Lower lobe of right lung (tissue), 2 donors: Measurements from ENCODE around the gene ERBIN. TPM values are rescaled to one million over a fixed set of nuclear protein-coding genes. Genes with fewer than 3 reads are reported as not detected.
A peak's percentile ranks its signal among the peaks of the same experiment; 100 is the strongest.
"Not testable (repeated sequence)": the region's sequence is repeated elsewhere in the genome, so short reads cannot be mapped to it uniquely, and the experiment has no call there.

Source experiments
- ATAC-seq, 2 donors: fragments of 200-7000 bp; cut with Tn5 transposase; one replicate each; pipeline ENCODE4 v1.9.1; 2020 to 2022; ENCODE audit warnings: mild to moderate bottlenecking in 2 of 2, moderate library complexity in 2 of 2
- DNase-seq: peaks from one replicate; pipeline ENCODE4 v3.0.0-alpha.2; 2020
- H3K27ac ChIP-seq: fragments of 200-600 bp; one replicate; pipeline ENCODE4 v1.8.0; 2022
- H3K27me3 ChIP-seq: fragments of 200-600 bp; one replicate; pipeline ENCODE4 v1.8.0; 2022; ENCODE audit warnings: low read depth
- H3K36me3 ChIP-seq: fragments of 200-600 bp; one replicate; pipeline ENCODE4 v1.8.0; 2022; ENCODE audit warnings: mild to moderate bottlenecking
- H3K4me1 ChIP-seq: fragments of 200-600 bp; one replicate; pipeline ENCODE4 v1.8.0; 2022
- H3K4me3 ChIP-seq: fragments of 200-600 bp; one replicate; pipeline ENCODE4 v1.8.0; 2022; ENCODE audit warnings: mild to moderate bottlenecking
- H3K9me3 ChIP-seq: fragments of 200-600 bp; one replicate; pipeline ENCODE4 v1.8.0; 2022
- intact Hi-C: fragments of 100-400 bp; cut with DNase I; formaldehyde crosslinking; loops from one replicate; pipeline ENCODE4 v1.11.0; 2022
- long read RNA-seq: library from polyadenylated mRNA; unstranded; transcript quantifications from one replicate; pipeline ENCODE4 v2.0.0, GENCODE V29; 2021
- total RNA-seq: library from RNA; stranded (reverse); fragmentation: NEBNext Ultra II Directional; extraction: Animal tissue kit (Norgen Biotek cat#: 25700); gene quantifications from one replicate; pipeline ENCODE4 v1.2.1, GENCODE V29; 2021
- TF ChIP-seq, protein P1 (sequence below): fragments of 200-600 bp; IDR thresholded peaks from one replicate; pipeline ENCODE4 v1.8.0; 2022; ENCODE audit warnings: antibody characterized with exemption, mild to moderate bottlenecking
- donor health status: DM: no; HTN: yes; CAD: no; lungs with severe emphysema.

The ERBIN gene, protein sequence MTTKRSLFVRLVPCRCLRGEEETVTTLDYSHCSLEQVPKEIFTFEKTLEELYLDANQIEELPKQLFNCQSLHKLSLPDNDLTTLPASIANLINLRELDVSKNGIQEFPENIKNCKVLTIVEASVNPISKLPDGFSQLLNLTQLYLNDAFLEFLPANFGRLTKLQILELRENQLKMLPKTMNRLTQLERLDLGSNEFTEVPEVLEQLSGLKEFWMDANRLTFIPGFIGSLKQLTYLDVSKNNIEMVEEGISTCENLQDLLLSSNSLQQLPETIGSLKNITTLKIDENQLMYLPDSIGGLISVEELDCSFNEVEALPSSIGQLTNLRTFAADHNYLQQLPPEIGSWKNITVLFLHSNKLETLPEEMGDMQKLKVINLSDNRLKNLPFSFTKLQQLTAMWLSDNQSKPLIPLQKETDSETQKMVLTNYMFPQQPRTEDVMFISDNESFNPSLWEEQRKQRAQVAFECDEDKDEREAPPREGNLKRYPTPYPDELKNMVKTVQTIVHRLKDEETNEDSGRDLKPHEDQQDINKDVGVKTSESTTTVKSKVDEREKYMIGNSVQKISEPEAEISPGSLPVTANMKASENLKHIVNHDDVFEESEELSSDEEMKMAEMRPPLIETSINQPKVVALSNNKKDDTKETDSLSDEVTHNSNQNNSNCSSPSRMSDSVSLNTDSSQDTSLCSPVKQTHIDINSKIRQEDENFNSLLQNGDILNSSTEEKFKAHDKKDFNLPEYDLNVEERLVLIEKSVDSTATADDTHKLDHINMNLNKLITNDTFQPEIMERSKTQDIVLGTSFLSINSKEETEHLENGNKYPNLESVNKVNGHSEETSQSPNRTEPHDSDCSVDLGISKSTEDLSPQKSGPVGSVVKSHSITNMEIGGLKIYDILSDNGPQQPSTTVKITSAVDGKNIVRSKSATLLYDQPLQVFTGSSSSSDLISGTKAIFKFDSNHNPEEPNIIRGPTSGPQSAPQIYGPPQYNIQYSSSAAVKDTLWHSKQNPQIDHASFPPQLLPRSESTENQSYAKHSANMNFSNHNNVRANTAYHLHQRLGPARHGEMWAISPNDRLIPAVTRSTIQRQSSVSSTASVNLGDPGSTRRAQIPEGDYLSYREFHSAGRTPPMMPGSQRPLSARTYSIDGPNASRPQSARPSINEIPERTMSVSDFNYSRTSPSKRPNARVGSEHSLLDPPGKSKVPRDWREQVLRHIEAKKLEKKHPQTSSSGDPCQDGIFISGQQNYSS (N-terminal part only)
- total RNA-seq = 68.2 TPM
- long read RNA-seq, full-length matches to known transcripts = 11 of 40 reads
- long read RNA-seq, partial matches to known transcripts = 19 of 40 reads
- long read RNA-seq, other reads (novel, unspliced or antisense) = 10 of 40 reads

DNA sequence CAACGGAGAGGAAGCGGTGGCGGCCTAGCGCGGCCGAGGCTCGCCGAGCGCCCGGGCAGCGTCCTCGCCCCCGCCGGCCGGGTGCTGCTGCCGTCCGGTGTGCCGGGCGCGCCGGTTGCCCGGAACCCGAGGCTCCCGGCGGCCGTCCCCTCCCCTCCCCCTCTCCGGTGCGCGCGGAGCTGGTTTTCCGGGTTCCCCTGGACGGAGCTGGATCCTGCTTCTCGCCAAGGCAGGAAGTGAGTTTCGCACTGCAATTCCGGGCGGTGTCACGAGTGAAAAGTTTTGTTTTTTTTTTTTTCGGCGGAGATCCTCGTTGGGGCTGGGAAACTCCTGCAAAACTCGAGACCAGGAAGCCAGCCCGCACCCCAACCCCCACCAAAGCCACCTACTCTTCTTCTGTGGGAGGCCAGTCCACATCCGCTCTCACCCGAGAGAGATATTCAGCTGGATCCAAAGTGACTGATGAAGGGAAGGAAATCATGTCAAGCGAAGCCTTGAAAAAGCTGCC lies at the start of gene ERBIN:
TSS of gene ERBIN (plus strand) at position 300 of the 508 bp plus-strand sequence. CDS start 66,144 bp downstream, outside the sequence.
- intact Hi-C loops = no loop called here
- Histone ChIP-seq H3K36me3 (no peaks in the 10 kb centered on the region), H3K27me3 (no peaks in the 10 kb centered on the region), H3K4me1 (peaks cover 25% of the 10 kb centered on the region), H3K27ac (peak within 1 kb of the TSS; percentile 100), H3K4me3 (peak within 1 kb of the TSS; percentile 80), H3K9me3 (no peaks in the 10 kb centered on the region)
- TF ChIP-seq, protein P1, sequence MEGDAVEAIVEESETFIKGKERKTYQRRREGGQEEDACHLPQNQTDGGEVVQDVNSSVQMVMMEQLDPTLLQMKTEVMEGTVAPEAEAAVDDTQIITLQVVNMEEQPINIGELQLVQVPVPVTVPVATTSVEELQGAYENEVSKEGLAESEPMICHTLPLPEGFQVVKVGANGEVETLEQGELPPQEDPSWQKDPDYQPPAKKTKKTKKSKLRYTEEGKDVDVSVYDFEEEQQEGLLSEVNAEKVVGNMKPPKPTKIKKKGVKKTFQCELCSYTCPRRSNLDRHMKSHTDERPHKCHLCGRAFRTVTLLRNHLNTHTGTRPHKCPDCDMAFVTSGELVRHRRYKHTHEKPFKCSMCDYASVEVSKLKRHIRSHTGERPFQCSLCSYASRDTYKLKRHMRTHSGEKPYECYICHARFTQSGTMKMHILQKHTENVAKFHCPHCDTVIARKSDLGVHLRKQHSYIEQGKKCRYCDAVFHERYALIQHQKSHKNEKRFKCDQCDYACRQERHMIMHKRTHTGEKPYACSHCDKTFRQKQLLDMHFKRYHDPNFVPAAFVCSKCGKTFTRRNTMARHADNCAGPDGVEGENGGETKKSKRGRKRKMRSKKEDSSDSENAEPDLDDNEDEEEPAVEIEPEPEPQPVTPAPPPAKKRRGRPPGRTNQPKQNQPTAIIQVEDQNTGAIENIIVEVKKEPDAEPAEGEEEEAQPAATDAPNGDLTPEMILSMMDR = no peak
- peak; percentile 89 for DNase-seq
- ATAC-seq = peak; percentile 82 to 83

DNA sequence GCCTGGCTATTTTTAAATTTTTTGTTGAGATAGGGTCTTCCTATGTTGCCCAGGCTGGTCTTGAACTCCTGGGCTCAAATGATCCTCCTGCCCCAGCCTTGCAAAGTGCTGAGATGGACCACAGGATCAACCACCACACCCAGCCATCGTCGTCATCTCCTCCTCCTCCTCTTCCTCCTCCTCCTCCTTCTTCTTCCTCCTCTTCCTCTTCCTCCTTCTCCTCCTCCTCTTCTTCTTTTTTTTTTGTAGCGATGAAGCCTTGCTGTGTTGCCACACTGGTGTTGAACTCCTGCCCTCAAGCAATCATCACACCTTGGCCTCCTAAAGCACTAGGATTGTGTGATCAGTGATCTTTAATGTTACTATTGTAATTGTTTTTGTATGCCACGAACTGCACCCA lies 49.4 kb upstream of the ERBIN start:
- Histone ChIP-seq H3K4me1 (no peaks in the 10 kb centered on the region), H3K9me3 (no peaks in the 10 kb centered on the region), H3K36me3 (no peaks in the 10 kb centered on the region), H3K4me3 (no peak overlapping the region), H3K27ac (no peak overlapping the region), H3K27me3 (no peaks in the 10 kb centered on the region)
- intact Hi-C loops = no loop called here
- no peak for DNase-seq
- TF ChIP-seq, protein P1 = no peak
- no peak for ATAC-seq

DNA sequence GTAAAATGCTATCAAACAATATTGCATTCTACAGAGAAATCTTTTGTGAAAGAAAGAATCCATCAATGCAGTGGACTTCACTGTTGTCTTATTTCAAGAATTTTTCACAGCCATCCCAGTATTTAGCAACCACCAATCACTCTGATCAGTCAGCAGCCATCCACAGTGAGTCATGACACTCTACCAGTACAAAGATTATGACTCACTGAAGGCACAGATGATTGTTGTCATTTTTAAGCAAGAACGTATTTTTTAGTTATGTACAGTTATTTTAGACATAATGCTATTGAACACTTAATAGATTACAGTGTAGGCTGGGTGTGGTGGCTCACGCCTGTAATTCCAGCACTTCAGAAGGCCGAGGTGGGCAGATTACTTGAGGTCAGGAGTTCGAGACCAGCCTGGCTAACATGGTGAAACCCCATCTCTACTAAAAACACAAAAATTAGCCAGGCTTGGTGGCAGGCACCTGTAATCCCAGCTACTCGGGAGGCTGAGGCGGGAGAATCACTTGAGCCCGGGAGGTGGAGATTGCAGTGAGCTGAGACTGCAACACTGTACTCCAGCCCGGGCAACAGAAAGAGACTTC lies 46.6 kb upstream of the ERBIN start:
- intact Hi-C loops, H3K9me3 ChIP-seq, H3K4me1 ChIP-seq, DNase-seq, ATAC-seq, H3K27ac ChIP-seq, H3K36me3 ChIP-seq, H3K4me3 ChIP-seq, H3K27me3 ChIP-seq: not testable (repeated sequence)

DNA sequence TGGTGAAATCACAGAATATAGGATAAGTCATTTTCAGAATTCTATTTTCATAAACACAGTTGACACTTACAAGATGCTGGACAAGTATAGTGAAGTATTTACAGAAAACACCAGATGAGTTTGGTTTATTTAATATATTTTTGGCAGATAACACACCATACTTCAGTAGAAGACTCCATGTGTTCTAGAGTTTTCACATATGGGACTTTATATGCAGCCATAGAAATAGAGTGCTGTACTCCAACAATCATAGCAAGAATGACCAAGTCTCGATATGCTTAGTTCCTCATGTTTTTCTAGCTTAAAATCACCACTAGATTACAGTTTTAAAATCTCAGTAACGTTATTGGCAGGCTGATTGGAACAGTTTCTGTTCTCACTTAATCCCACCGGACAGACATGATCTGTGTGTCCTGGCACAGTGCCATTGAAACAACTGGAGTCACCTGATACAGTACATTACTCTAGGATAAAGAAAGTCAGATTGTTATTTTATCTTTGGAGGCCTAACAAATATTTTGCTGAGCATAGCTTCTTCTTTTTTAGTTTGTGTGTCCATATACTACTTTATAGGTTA lies 45.8 kb upstream of the ERBIN start:
- ATAC-seq (no peak), DNase-seq (no peak)
- no peak overlapping the region for H3K27ac ChIP-seq

DNA sequence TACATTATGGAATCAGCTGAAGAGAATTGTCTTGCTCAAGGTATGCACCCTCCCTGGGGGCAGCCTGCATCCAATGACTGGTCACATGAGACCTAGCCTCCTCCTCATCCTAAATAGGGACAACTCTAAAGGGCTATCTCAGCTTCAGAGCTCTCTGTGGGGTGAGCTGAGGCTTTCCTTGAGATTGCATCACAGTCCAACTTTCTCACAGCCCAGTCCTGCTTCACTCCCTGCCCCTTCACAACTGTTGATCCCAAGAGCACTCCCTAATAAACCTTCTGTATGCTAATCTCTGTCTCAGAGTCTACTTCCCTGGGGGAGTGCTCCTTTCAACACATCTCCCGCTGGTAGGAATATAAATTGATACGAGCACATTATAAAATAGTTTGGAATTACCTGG lies 44.1 kb upstream of the ERBIN start:
- Histone ChIP-seq H3K4me3 (no peak overlapping the region), H3K27me3 (no peaks in the 10 kb centered on the region), H3K9me3 (no peaks in the 10 kb centered on the region), H3K27ac (no peak overlapping the region), H3K4me1 (no peaks in the 10 kb centered on the region), H3K36me3 (no peaks in the 10 kb centered on the region)
- TF ChIP-seq, protein P1 = no peak
- intact Hi-C loops = no loop called here
- DNase-seq (no peak), ATAC-seq (no peak)

More for the DNA sequence above, 45.8 kb upstream of the ERBIN start:
- no peaks in the 10 kb centered on the region for H3K27me3 ChIP-seq
- no peaks in the 10 kb centered on the region for H3K9me3 ChIP-seq
- TF ChIP-seq, protein P1 = no peak
- H3K4me1 ChIP-seq = no peaks in the 10 kb centered on the region
- no peak overlapping the region for H3K4me3 ChIP-seq
- intact Hi-C loops = no loop called here
- no peaks in the 10 kb centered on the region for H3K36me3 ChIP-seq
